ENCODE data around the gene VLDLR.

DNA sequence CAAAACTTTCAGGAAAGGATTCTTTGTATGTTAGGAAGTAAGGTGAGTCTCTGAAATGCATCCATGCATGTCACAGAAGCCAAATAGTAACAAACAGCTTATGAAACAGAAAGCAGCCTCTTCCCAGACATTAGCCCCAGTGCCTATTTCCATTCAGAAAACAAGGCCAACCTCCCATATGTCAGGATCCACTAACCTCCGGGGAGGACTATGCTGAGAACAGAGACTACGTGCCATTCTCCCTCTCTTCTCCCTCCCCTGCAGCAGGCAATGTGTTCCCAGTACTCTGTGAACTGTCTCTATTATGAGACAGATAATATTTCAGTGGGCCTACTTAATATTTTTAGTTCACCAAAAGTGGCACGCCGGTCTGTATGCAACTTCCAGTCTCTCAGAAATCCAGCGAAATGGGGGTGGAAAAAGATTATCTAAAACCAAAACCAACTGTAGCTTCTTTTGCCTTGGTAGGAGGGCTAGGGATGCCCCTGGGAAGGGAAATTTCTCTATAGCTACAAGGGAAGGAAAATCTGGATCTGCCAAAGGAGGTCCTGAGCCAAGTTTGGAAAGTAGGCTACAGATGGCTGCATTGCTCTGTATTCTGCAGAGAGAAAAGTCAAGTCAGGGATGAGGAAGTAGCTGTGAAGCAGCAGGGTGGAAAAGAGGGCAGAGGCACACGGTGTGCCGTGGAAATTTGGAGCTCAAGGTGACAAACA lies 42.0 kb downstream of the VLDLR start:
- TF ChIP-seq POLR2A (IDR thresholded peaks at IDR 0.05) (no peak), CTCF (IDR thresholded peaks at IDR 0.05) (no peak)

All from heart left ventricle (tissue), 13 donors.